NOMO-1 (cell line): ENCODE measurements around the gene MMRN2.
"Not testable (repeated sequence)": the region's sequence is repeated elsewhere in the genome, so short reads cannot be mapped to it uniquely, and the experiment has no call there.

Experiments used
- DNase-seq, 2 experiments: peaks; one replicate each; lab custom pipeline; 2025; ENCODE audit not compliant: unreplicated experiment in 2 of 2; lab: John Stamatoyannopoulos, UW

The MMRN2 gene

DNA sequence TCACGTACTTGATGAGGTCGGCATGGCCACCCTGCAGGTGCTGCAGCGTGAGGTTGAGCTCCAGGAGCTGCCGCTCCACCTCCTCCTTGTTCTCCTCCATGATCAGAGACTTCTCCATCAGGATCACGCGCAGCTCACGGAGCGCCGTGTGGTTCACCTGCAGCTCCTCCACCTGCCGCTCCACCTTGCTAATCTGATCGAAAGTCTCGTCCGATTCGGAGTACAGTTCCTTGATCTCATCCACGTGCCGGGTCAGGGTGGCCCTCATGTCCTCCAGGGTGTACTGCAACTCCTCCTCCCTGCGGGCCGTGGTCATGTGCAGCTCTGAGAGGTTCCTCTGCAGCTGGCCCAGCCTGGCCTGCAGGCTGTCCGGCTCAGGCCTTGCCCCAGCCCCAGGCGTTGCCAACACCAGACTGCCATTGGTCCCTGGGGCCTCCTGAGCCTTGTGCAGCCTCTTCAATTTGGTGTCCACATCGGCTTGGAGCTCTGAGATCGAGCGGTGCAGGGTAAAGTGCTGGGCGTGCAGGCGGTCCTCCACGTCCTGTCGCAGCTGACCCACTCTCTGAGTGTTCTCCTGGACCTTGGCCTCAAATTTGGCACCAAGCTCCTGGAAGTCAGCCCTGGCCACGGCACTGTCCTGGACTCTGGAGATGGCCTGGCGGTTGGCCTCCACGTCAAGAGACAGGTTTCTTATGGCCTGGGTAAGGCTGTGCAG is 13.9 kb downstream of the MMRN2 start:
- no peak for DNase-seq

DNA sequence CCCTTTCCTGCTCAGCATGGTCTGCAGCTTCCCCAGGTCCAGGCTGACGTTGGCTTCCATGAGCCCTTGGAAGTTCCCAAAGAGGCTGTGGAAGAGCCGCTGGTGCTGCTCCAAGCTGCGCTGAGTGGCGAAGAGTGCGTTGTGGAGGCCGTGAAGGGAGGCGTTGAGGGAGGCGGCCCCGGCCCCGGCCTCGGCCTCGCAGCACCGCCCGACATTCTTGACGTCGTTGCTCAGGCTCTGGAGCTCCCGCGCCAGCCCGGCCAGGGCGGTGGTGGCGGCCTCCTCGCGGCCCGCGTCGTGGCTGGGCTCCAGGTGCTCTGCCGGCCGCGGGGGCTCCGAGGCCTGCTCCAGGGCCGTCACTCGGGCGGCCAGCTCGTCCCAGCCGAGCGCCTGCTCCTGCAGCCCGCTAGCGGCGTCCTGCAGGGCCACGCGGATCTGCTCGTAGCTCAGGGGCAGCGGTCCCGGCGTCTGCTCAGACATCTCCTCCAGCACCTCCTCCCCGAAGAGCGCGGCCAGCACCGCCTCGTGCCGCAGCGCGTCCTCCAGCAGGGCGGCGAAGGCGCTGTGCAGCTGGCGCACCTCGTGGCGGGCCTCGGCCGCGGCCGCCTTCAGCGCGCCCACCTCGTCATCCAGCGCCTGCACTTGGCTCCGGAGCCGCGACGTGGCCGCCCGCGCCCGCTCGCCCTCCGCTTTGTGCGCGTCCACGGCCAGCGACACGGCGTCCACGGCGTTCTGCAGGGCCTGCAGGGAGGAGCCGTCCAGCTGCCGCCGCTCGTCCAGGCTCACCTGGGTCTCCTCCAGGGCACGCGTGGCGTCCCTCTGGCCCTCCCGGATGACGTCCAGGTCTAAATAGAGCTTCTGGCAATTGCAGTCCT is 14.7 kb downstream of the MMRN2 start:
- no peak for DNase-seq

DNA sequence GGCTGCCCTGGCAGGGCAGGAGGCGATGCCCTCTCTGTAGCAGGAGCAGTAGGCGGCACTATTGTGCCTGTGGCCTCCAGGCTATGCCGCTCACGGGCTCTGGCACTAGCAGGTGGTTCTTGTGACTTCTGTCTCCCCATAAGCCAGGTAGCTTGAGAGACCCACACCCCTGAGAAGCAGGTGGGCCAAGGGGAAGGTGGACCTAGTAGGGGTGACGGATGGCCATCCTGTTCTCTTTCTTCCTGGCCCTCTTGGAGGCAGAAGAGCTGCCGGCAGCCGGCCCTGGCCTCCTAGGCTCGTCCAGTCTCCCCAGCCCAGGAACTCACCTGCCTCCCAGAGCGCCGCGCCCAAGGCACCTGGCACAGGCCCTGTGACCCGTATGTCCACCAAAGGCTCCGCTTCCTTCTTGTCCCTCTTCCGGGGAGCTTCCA is 15.4 kb downstream of the MMRN2 start:
- DNase-seq = no peak

DNA sequence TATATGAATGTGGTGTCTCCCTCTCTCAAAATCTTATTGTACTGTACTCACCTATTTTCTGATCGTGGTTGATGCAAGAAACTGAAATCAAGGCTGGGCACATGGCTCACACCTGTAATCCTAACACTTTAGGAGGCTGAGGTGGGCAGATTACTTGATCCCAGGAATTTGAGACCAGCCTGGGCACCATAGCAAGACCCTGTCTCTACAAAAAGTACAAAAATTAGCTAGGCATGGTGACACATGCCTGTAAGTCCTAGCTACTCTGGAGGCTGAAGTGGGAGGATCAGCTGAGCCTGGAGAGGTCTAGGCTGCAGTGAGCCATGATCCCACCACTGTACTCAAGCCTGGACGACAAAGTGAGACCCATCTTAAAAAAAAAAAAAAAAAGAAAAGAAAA is 16.0 kb downstream of the MMRN2 start:
- no peak for DNase-seq

DNA sequence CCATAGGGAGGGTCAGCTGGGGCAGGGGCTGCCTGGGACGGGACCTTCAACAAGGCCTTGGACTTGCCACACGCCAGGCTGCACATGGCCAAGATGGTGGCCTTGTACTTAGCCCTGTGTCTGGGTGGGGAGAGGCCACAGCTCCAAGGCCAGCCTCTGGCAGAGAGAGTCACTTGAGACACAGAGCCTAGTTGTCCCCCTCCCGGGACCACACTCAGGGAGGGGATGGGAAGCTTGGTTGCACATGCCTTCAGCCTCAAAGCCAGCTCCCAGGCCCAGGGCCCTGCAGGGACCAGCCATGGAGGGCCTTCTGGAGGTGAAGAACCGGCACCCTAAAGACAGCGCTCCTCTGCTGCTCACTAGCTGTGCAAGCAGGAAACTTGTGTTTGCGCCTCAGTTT is 16.7 kb downstream of the MMRN2 start:
- no peak for DNase-seq

DNA sequence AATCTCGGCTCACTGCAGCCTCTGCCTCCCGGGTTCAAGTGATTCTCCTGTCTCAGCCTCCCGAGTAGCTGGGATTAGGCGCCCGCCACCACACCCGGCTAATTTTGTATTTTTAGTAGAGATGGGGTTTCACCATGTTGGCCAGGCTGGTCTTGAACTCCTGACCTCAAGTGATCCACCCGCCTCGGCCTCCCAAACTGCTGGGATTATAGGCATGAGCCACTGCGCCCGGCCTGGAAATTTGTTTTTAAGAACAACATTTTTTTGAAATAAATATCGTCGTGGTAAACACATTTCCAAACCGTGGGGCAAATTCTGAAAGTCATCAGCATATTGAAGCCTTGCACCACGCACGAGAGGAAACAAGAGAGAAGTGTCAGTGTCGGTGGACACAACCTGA is 17.3 kb downstream of the MMRN2 start:
- not testable (repeated sequence) for DNase-seq

DNA sequence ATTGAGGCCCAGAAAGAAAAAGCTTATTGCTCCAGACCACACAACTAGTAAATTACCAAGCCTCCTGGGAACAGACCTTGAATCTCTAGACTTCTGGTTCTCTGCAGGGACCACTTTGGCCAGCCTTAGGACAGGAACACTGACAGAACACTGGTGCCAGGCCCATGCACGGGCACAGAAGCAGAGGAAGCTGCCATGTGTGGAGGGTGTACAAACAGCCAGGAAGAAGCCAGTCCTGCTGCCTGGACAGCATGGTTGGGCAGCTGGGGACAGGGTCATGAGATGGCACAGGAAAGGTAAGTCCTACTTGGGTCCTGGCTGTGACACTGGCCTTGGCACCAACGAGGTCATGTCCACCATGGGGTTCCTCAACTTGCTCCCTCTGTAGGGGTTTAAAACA is 19.2 kb downstream of the MMRN2 start:
- DNase-seq = no peak

DNA sequence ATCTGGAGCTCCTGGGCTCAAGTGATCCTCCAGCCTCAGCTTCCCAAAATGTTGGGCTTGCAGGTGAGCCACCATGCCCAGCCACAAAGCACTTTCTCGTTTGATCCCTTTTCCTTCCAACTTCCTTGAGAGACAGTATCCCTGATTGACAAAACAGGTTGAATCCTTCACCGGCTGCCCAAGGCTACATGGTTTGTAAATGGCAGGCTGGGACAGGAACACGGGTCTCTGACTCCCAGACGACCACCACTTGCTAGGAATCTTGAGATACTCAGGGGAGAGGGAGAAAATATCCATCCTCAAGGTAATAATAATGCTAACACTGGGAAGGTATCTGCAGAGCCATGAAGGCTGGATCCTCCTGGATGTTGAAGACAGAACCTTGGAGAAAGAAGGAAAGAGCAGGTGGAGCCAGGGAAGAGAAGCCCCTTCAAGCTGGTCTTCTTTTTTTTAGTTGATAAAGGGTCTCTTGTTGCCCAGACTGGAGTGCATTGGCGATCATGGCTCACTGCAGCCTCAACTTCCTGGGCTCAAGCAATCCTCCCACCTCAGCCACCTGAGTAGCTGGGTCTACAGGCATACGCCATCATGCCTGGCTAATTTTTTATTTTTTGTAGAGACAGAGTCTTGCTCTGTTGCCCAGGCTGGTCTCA is 19.8 kb downstream of the MMRN2 start:
- no peak for DNase-seq

DNA sequence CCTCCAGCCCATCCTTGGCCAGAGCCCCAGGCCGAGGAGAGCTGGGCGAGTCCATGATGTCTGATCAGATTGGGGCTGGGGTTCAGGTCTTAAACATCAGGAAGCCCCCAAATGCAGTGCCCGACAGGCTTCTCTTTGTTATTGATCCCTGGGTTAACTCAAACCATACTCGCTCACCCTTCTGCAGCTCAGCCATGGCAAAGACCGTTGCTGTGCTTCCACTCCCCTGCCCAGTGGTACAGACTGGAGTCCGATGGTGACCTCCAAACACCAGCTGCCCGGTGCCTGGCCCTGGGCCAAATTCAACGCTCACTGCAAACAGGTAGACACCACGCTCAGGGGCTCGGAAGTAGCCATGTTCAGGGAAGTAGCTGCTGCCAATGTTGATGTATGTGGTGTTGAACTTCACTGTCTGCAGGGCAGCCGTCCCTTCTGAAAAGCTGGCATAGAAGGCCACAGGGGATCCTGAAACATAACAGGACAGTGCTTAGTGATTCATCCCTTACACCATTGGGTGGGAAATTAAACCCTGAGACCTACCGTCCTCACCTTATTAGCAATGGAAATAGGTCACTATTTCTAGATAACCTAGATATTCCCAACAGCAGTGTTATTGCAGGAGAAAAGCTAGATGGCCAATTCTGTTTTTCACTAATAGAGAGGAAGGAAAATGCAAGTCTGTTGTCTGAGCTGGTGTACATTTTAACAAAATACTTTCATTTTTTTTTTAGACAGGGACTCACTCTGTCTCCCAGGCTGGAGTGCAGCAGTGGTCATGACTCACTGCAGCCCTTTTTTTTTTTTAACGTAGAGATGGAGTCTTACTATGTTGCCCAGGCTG is 20.5 kb downstream of the MMRN2 start:
- DNase-seq = no peak

DNA sequence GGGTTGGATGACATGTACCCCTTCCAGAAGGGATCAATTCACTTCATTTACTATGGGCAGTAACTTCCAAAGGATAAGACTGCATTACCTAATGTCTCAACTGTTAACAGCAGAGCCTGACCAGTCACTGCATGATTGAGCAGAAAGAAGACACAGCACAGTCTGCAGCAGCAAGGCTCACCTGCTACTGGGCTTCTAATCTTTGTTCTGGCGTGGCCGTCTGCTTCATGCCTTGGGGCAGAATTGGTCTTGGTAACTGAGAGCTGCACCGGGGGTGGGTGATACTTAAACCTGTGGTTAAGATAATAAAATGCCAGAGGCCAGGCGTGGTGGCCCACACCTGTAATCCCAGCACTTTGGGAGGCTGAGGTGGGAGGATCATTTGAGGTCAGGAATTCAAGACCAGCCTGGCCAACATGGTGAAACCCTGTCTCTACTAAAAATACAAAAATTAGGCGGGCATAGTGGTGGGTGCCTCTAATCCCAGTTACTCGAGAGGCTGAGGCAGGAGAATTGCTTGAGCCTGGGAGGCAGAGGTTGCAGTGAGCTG is 23.2 kb downstream of the MMRN2 start:
- DNase-seq = not testable (repeated sequence)

DNA sequence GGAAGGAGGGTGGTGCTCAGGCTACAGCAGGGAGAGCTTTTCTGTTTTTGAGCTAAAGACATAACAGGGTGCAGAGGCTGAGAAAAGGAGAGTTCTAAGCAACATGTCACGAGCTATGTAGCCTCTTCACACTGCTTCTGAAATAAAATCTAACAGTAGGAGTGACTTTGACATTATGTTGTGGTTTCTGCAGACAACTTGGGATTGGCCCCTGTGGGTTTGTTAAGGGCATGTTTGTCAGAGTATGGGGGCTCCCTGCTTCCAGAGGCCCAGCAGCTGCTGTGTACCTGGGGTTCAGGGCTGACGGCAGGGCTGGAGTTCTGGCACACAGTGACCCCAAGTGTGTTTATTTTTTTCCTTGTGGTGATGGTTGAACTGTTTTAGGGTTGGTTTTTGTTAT is 24.7 kb downstream of the MMRN2 start:
- no peak for DNase-seq

DNA sequence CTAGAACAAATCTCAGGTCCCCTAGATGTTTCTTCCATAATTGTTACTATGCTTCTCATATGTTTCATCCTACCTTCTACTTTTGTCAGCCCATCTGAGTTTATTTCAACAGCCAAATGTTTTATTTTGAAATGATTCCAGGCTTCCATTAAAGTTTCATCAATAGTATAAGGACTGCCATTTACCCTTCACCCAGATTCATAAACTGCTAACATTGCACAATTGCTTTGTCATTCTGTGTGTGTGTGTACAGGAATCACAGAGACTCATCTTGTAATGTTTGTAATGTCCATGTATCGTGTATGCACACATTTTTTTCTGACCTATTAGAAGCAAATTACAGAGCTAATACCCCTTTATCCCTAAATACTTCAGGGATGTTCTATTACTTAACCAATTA is 25.5 kb downstream of the MMRN2 start:
- no peak for DNase-seq

DNA sequence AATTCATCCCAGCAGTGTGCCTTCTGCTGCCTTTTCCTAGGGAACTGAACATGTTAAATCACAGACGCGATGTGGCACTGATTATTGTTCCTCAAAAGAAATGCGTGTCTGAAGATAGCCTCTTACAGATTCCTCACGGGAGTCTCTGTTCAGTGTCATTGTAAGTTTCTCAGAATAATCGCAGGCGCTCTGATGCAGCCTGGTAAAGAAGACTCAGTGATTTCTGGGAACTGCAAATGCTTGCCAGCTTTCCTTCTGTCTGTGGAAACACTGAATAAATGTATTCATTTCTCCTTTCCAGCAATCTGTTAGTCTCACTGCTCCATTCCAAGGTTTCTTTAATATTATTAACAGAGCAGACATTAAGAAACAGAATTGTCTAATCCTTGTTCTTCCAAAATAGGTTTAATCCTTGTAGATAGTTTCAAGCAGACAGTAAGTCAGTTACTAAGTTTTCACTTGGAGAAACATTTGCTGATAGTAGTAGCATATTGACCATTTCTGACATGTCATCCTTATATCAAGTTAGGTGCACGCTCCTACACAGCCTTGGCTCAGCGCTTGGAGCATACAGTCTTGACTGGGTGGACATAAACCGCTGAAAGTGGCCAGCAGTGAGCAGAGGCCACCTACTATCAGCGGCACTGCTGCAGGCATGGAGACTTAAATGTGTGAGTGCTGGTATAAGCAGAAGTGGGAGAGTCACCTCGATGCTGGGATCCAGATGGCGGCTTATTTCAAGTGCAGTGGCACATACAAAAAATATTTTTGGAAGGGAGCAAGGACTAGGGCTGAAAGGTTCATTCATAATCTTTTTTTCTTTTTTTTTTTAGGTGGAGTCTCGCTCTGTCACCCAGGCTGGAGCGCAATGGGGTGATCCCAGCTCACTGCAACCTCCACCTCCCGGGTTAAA is 27.7 kb downstream of the MMRN2 start:
- DNase-seq = no peak

DNA sequence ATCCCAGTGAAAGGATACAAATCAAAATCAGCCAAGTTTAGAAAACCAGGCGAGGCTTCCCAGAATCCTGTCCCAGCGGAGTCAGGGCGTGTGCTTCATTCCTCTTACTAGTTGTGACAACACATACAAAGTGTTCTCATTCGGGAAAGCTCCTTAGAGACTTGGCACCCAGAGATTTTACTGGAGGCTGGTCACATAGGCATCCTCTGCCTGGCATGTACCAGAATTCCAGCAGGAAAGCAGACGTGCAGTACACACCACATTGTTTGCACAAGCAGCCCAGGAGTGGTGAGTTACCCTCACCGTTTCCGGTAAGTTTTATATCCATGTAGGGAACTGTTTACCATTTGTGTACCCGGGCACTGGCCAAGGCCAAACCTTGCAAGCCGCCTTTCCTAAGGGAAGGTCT is 34.9 kb downstream of the MMRN2 start:
- no peak for DNase-seq

DNA sequence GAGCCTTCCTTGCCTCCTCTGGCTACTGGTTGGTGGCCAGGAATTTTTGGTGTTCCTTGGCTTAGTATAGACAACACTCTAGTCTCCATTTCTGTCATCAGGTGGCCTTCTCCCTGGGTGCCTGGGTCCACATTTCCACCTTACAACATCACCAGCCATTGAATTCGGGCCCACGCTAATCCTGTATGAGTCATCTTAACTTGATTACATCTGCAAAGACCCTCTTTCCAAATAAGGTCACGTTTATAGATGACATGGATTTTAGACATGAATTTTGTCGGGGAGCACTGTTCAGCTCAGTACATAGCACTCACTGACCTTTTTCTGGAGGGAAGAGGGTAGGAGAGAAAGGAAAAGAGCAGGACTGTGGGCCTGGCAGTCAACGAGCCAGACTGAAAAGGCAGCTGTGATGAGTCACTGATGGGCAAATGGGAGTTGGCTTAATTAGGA is 39.4 kb downstream of the MMRN2 start:
- no peak for DNase-seq

DNA sequence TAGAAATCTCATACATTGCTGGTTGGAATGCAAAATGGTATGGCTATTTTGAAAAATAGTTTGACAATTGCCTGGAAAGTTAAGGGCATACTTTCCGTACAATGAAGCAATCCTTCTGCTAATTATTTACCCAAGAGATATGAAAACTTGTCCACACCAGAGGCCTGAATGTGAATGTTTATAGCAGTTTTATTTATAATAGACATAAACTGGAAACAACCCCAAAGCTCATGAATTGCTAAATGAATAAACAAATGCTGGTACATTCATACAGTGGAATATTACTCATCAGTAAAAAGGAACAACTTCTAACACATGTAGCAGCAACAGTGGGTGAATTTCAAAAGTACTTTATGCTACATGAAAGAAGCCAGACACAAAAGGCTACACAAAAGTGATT is 42.7 kb downstream of the MMRN2 start:
- DNase-seq = no peak

DNA sequence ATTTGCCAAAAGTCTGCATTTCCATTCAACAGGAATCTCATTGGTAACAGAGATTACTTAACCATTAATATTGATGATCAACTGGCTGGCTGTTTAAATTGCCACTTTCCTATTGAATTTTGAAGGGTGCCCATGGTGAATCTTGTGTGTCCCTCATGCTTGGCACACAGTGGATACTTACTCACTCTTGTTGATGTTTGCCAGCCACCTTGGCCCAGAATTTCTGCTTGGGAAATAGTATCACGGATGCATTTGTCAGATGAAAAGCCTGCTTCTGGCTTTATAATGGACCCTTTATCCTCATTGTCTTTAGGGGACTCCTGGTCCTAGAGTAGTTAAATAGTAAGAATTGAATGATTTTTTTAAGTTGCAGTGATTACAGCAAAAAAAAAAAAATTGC is 52.0 kb downstream of the MMRN2 start:
- DNase-seq = no peak

DNA sequence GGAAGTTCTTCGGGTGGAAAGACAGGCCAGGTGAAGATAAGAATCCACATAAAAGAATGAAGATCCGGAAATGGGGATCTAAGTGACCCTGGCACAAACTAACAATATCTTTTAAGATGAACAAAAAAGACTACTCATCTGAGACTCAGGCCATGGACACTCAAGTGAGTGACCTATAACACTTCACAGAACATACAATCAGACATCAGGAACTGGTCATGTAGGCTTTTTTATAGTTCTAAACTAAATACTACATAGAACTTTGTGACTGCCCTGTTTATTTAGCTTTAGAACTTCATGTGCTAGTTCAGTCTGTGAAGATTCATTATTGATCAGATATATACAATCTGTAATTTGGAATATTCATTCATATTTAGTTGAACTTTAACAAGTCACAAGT is 52.8 kb downstream of the MMRN2 start:
- DNase-seq = no peak

DNA sequence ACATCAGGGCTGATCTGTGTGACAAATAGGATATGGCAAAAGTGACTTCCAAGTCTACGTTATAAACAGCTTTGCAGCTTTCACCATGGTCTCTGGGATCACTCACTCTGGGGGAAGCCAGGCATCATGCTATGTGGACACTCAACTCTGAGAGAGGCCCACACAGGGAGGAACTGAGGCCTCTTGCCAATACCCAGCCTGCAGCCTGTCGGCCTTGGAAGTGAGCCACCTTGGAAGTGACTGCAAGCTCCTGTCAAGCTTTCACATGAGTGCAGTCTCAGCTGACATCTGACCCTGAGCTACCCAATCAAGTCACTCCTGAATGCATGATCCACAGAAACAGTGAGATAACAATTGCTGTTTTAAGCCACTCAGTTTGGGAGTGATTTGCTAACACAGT is 56.5 kb downstream of the MMRN2 start:
- no peak for DNase-seq
